ENCODE data around the gene SH2D3C. TPM values are rescaled to one million over a fixed set of nuclear protein-coding genes. Genes with fewer than 3 reads are reported as not detected.

The SH2D3C gene
- total and polyA plus RNA-seq, 5 donors from 2014 or later = 17.7 to 39.3 (median 24.2) TPM

GRCh38 chr9:127749090-127749787 is 29.2 kb downstream of the SH2D3C start:
- Mint-ChIP-seq H3K27me3 (no peaks in the 10 kb centered on the region), H3K4me3 (no peak overlapping the region), H3K4me1 (peaks cover 5 to 20% (median 9%) of the 10 kb centered on the region in 4 donors), H3K36me3 (peaks cover 16% of the 10 kb centered on the region), H3K9me3 (no peaks in the 10 kb centered on the region), H3K27ac (no peak overlapping the region)
- no peak overlapping the region for H3K4me3 ChIP-seq (ENCODE audit: low read depth, low read length)
- no peaks in the 10 kb centered on the region for H3K9me3 ChIP-seq (ENCODE audit: control insufficient read depth in 2 of 2, low read length in 2 of 2)
- H3K27ac ChIP-seq (ENCODE audit: insufficient read depth, low read length, poor library complexity, severe bottlenecking) = no peak overlapping the region
- DNase-seq (no peak), ATAC-seq (ENCODE audit: low read depth in 2 of 2) (no peak)
- no peaks in the 10 kb centered on the region for H3K27me3 ChIP-seq (ENCODE audit: control insufficient read depth, insufficient read depth, low read length)
- H3K36me3 ChIP-seq (ENCODE audit: control insufficient read depth, insufficient read depth, low read length) = peaks cover 89% of the 10 kb centered on the region
- H3K4me1 ChIP-seq (ENCODE audit: control insufficient read depth, insufficient read depth, low read length, poor library complexity, severe bottlenecking) = no peaks in the 10 kb centered on the region

DNA sequence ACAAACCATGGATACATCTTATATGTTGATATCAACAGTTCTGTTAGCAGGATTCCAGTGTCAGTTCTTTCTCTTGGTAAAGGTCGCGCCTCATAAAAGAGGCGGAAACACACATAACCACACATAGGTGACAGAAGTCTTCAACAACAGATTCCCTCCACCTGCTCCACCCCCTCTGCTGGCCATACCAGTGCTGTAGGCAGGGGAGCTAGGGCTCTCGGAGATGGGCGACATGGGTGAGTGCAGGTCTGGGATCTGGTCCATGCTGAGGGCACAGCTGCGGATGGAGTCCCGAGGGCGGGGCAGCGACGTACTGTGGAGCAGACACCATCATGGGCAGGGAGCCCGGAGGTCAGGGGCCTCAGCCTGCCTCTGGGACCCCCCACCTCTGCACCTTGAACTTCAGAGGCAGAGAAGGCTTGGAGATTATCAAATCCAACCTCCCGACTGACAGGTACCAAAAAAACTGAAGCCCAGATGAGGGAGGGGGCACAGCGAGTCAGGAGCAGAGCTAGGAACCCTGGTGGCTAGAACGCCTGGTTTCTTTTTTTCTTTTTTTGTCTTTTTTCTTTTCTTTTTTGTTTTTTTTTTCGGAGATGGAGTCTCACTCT is 31.4 kb downstream of the SH2D3C start:
- Histone ChIP-seq H3K36me3 (ENCODE audit: control insufficient read depth, insufficient read depth, low read length) (peaks cover 84% of the 10 kb centered on the region), H3K27me3 (ENCODE audit: control insufficient read depth, insufficient read depth, low read length) (no peaks in the 10 kb centered on the region), H3K4me1 (ENCODE audit: control insufficient read depth, insufficient read depth, low read length, poor library complexity, severe bottlenecking) (no peaks in the 10 kb centered on the region), H3K9me3 (ENCODE audit: control insufficient read depth in 2 of 2, low read length in 2 of 2) (no peaks in the 10 kb centered on the region), H3K27ac (ENCODE audit: insufficient read depth, low read length, poor library complexity, severe bottlenecking) (no peak overlapping the region), H3K4me3 (ENCODE audit: low read depth, low read length) (no peak overlapping the region)
- no peaks in the 10 kb centered on the region for H3K27me3 Mint-ChIP-seq
- H3K9me3 Mint-ChIP-seq = no peaks in the 10 kb centered on the region
- H3K4me1 Mint-ChIP-seq = peaks cover 0 to 13% (median 5%) of the 10 kb centered on the region in 4 donors
- H3K36me3 Mint-ChIP-seq = peaks cover 20% of the 10 kb centered on the region
- no peak overlapping the region for H3K4me3 Mint-ChIP-seq
- DNase-seq (peak in 1 of 3 donors; percentile 36), ATAC-seq (ENCODE audit: low read depth in 2 of 2) (peak in 1 of 2 donors; percentile 67)
- peak overlapping the region; percentile 55 to 69 (median 56) for H3K27ac Mint-ChIP-seq

GRCh38 chr9:127744398-127745110 is 33.9 kb downstream of the SH2D3C start:
- Mint-ChIP-seq H3K27ac (no peak overlapping the region), H3K36me3 (peaks cover 11% of the 10 kb centered on the region), H3K4me3 (no peak overlapping the region), H3K4me1 (peaks cover 0 to 7% (median under 1%) of the 10 kb centered on the region in 4 donors), H3K27me3 (no peaks in the 10 kb centered on the region), H3K9me3 (no peaks in the 10 kb centered on the region)
- ATAC-seq (ENCODE audit: low read depth in 2 of 2) = no peak
- Histone ChIP-seq H3K4me1 (ENCODE audit: control insufficient read depth, insufficient read depth, low read length, poor library complexity, severe bottlenecking) (no peaks in the 10 kb centered on the region), H3K27ac (ENCODE audit: insufficient read depth, low read length, poor library complexity, severe bottlenecking) (no peak overlapping the region), H3K9me3 (ENCODE audit: control insufficient read depth in 2 of 2, low read length in 2 of 2) (no peaks in the 10 kb centered on the region), H3K27me3 (ENCODE audit: control insufficient read depth, insufficient read depth, low read length) (no peaks in the 10 kb centered on the region), H3K4me3 (ENCODE audit: low read depth, low read length) (no peak overlapping the region), H3K36me3 (ENCODE audit: control insufficient read depth, insufficient read depth, low read length) (peaks cover 81% of the 10 kb centered on the region)
- DNase-seq = no peak

DNA sequence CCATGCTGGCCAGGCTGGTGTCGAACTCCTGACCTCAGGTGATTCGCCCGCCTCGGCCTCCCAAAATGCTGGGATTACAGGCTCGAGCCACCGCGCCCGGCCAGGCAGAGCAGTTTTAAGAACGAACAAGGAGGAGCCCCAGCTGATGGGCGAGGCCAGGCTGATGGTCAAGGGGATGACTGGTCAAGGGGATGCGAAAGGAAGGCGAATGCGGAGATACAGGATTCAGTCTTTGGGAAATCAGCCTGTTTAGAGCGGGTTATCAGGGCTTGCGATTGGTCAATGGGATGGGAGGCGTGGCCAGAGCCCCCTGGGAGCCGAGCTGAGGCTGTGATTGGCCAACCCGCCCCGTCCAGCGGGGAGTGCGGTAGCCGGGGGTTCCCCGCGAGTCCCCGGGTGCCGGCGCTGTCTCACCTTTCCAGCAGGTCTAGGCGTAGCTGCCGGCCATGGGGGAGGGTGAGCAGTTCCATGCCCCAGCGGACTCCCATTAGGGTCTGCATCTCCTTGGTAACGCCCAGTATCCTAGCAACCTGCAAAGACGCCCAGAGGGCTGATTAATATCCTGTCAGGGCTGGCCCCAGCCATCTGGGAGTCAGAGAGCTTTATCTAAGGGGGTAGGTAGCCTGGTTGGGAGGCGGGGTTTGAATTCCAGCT is 35.9 kb downstream of the SH2D3C start:
- H3K27ac Mint-ChIP-seq = no peak overlapping the region
- H3K27me3 Mint-ChIP-seq = no peaks in the 10 kb centered on the region

GRCh38 chr9:127741831-127742434 is 36.5 kb downstream of the SH2D3C start:
- ATAC-seq (ENCODE audit: low read depth in 2 of 2) (no peak), DNase-seq (no peak)
- Histone ChIP-seq H3K27me3 (ENCODE audit: control insufficient read depth, insufficient read depth, low read length) (no peaks in the 10 kb centered on the region), H3K4me1 (ENCODE audit: control insufficient read depth, insufficient read depth, low read length, poor library complexity, severe bottlenecking) (no peaks in the 10 kb centered on the region), H3K9me3 (ENCODE audit: control insufficient read depth in 2 of 2, low read length in 2 of 2) (no peaks in the 10 kb centered on the region), H3K36me3 (ENCODE audit: control insufficient read depth, insufficient read depth, low read length) (peaks cover 70% of the 10 kb centered on the region), H3K4me3 (ENCODE audit: low read depth, low read length) (no peak overlapping the region), H3K27ac (ENCODE audit: insufficient read depth, low read length, poor library complexity, severe bottlenecking) (no peak overlapping the region)
- Mint-ChIP-seq H3K4me1 (peaks cover 0 to 6% (median 2%) of the 10 kb centered on the region in 4 donors), H3K36me3 (peaks cover 21% of the 10 kb centered on the region), H3K27me3 (no peaks in the 10 kb centered on the region), H3K4me3 (no peak overlapping the region), H3K27ac (no peak overlapping the region), H3K9me3 (no peaks in the 10 kb centered on the region)

More for the DNA sequence above, 35.9 kb downstream of the SH2D3C start:
- Mint-ChIP-seq H3K9me3 (no peaks in the 10 kb centered on the region), H3K4me1 (peaks cover 0 to 7% (median 3%) of the 10 kb centered on the region in 4 donors), H3K36me3 (peaks cover 21% of the 10 kb centered on the region), H3K4me3 (no peak overlapping the region)
- Histone ChIP-seq H3K36me3 (ENCODE audit: control insufficient read depth, insufficient read depth, low read length) (peaks cover 76% of the 10 kb centered on the region), H3K27me3 (ENCODE audit: control insufficient read depth, insufficient read depth, low read length) (no peaks in the 10 kb centered on the region), H3K9me3 (ENCODE audit: control insufficient read depth in 2 of 2, low read length in 2 of 2) (no peaks in the 10 kb centered on the region), H3K4me3 (ENCODE audit: low read depth, low read length) (no peak overlapping the region), H3K27ac (ENCODE audit: insufficient read depth, low read length, poor library complexity, severe bottlenecking) (no peak overlapping the region), H3K4me1 (ENCODE audit: control insufficient read depth, insufficient read depth, low read length, poor library complexity, severe bottlenecking) (no peaks in the 10 kb centered on the region)
- ATAC-seq (ENCODE audit: low read depth in 2 of 2) (no peak), DNase-seq (no peak)

DNA sequence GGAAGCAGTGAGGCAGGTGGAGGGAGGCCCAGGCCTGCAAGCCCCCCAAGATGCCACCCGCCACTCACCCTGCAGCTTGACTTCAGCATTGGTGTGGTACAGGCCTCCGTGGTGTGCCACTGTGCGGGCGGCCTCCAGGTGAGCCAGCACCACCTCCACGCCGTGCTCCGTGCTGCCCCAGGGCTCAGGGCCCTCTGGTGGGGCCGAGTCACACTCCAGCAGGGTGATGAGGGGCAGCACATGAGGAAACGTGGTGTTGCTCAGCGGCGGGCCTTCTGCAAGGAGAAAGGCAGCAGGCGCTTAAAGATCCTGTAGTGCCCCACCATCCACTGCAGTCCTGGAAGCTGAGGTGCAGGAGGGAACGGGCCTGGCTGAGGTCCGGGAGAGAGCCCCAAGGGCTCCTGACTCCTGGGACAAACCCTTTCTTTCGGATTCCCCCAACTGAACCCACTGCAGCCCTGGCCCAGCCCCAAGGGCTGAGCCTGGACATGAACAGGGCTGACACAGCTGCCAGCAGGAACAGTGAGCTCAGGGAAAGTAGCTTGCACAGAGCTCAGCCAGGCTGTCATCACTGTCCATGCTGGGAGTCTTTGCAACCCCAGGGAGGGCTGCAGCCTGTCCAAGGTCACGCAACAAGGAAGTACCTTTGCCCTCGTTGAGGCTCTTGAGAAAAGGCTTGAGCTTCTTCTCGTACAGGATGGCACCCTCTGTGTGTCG is 38.7 kb downstream of the SH2D3C start:
- Histone ChIP-seq H3K4me3 (ENCODE audit: low read depth, low read length) (no peak overlapping the region), H3K27ac (ENCODE audit: insufficient read depth, low read length, poor library complexity, severe bottlenecking) (no peak overlapping the region), H3K4me1 (ENCODE audit: control insufficient read depth, insufficient read depth, low read length, poor library complexity, severe bottlenecking) (peaks cover 7% of the 10 kb centered on the region), H3K9me3 (ENCODE audit: control insufficient read depth in 2 of 2, low read length in 2 of 2) (no peaks in the 10 kb centered on the region), H3K36me3 (ENCODE audit: control insufficient read depth, insufficient read depth, low read length) (peaks cover 54% of the 10 kb centered on the region), H3K27me3 (ENCODE audit: control insufficient read depth, insufficient read depth, low read length) (no peaks in the 10 kb centered on the region)
- no peak for ATAC-seq (ENCODE audit: low read depth in 2 of 2)
- H3K36me3 Mint-ChIP-seq = peaks cover 21% of the 10 kb centered on the region
- peaks cover 0 to 6% (median 5%) of the 10 kb centered on the region in 4 donors for H3K4me1 Mint-ChIP-seq
- no peaks in the 10 kb centered on the region for H3K9me3 Mint-ChIP-seq
- no peak overlapping the region for H3K4me3 Mint-ChIP-seq
- no peaks in the 10 kb centered on the region for H3K27me3 Mint-ChIP-seq
- H3K27ac Mint-ChIP-seq = no peak overlapping the region
- no peak for DNase-seq

- H3K27ac Mint-ChIP-seq = peak overlapping the region in 1 of 3 donors; percentile 78
- H3K36me3 ChIP-seq (ENCODE audit: control insufficient read depth, insufficient read depth, low read length) = peaks cover 46% of the 10 kb centered on the region
- no peaks in the 10 kb centered on the region for H3K9me3 Mint-ChIP-seq
These were observed 39.8 kb downstream of the SH2D3C start for GRCh38 chr9:127738666-127739065.

More at GRCh38 chr9:127738666-127739065, 39.8 kb downstream of the SH2D3C start:
- Histone ChIP-seq H3K27me3 (ENCODE audit: control insufficient read depth, insufficient read depth, low read length) (no peaks in the 10 kb centered on the region), H3K9me3 (ENCODE audit: control insufficient read depth in 2 of 2, low read length in 2 of 2) (no peaks in the 10 kb centered on the region), H3K4me3 (ENCODE audit: low read depth, low read length) (no peak overlapping the region), H3K4me1 (ENCODE audit: control insufficient read depth, insufficient read depth, low read length, poor library complexity, severe bottlenecking) (peaks cover 15% of the 10 kb centered on the region), H3K27ac (ENCODE audit: insufficient read depth, low read length, poor library complexity, severe bottlenecking) (no peak overlapping the region)
- Mint-ChIP-seq H3K4me1 (peaks cover 2 to 16% (median 10%) of the 10 kb centered on the region in 4 donors), H3K4me3 (no peak overlapping the region), H3K36me3 (peaks cover 19% of the 10 kb centered on the region), H3K27me3 (no peaks in the 10 kb centered on the region)
- DNase-seq = no peak
- no peak for ATAC-seq (ENCODE audit: low read depth in 2 of 2)

Data from CD4-positive, CD25-positive, alpha-beta regulatory T cell (primary cell).